ENCODE results near the gene CTNNA2.
A peak's percentile ranks its signal among the peaks of the same experiment; 100 is the strongest.

CTNNA2 gene

DNA sequence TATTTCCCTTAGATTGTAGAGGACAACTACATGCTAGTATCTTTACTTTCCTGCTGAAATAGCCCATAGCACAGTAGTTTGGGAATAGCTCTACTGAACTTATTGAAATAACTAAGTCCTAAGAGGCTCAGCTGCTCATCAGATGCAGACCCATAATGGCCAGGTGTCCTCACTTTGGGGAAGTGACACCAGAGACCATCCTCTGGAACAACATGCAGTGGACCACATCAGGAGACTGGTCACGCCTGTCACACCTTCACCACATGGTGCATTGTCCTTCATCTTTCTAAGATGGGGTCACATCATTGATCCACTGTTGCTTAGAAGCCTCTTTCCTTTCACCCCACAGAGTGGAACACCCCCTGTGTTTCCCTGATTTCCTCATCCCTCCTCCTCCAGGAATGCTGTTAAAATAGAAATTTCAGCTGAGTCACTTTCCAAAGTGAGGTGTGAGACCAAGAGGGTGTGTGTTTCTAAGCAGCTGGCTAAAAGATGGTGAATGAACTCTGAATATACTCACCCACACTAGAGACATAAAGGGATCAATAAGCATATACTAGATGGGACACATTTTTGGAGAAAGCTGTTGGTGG, 1006.9 kb downstream of the CTNNA2 start:
- no peak for FAIRE-seq
- DNase-seq (ENCODE audit: low spot score), result no peak

DNA sequence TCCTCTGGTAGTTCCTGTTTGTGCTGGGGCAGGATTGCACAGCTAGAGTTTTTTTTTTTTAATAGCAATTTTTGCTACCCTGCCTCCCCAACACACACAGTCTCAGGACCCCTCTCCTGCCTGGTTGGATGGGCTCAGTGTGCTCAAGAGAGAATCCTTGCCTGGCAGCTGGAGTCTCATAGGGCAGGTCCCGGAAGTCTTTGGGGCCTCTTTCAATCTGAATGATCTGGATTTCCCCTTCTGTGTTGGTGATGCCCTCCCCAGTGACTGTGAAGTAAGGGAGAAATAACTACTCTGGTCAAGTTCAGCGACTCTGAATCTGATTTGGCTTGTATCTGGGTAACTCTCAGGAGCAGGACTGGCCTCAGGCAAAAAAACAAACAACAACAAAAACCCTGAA, 1012.3 kb downstream of the CTNNA2 start:
- FAIRE-seq (no peak), DNase-seq (ENCODE audit: low spot score) (no peak)

DNA sequence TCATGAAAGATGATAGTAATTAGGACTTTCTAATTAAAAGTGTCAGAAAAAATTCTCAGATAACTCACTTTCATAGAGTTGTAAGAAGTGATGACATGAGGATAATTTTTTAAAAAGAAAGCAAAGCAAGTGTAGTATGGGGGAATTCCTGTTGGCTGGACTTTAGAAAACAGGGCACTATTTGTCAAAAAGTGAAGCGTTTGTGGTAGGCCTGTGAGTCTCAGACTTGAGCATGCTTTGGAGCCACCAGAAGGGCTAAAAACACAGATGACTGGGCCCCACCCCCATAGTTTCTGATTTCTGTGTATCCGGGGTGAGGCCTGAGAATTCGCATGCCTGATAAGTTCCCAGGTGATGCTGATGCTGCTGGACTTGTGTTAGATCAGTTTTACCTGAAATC, 1014.3 kb downstream of the CTNNA2 start:
- no peak for FAIRE-seq
- no peak for DNase-seq (ENCODE audit: low spot score)

DNA sequence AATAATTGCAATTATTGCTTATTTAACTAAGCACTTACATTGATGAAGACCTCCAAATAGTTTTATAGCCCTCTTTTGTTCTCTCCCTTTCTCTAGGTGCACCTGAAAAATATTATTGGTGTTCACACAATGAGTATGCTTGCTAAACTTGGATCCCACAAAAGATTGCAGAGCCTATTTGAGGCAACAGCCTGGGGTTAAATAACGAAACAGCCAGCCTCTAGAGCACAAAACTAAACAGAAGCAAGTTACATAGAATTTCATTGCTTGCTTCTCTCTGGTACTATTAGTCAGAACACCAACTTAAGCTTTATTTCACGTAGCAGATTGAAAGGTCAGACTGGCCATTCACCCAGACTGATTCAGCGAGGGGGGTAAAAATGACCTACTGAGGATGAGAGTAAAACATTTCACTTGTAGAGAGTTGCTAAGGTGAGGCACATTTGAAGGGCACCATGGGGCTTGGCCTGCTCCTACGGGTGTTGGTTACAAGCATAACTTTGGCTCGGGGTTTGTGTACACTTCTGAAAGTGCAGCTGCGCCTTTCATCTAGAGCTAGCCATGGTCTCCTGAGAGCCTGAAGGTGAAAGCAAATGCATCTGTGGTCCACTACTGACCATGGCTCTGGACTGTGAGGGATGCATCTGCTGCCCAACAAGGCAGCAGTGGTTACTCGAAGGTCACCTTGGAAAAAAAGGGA, 1016.8 kb downstream of the CTNNA2 start:
- no peak for FAIRE-seq
- no peak for DNase-seq (ENCODE audit: low spot score)

DNA sequence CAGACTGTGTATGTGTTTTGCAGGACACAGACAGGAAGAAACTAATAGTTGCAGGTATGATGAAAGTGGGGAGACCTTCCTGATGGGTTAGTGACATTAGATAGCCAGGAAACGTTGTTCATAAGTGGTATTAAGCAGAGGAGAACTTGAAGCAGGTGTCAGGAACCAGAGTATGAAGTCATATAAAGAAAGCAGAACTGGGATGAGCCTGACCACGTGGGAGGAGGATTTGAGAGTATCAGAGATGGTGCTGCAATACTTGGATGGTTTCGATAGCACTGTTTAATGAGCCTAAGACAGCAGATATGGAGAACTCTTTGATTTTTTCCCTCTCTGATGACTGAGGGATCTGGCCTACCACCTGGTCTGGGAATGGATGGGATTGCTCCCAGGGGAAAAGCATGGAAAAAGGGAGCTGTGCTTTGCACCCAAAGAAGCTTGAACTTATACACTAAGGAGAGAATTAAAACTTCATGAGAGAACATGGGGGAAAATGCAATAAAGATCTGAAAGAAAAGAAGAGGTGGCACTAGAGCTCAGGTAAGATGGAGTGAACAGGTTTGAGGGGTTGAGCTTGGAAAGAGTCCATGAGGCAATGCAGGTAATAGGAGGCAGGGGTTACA, 1017.7 kb downstream of the CTNNA2 start:
- DNase-seq (ENCODE audit: low spot score), result no peak
- FAIRE-seq, result no peak

DNA sequence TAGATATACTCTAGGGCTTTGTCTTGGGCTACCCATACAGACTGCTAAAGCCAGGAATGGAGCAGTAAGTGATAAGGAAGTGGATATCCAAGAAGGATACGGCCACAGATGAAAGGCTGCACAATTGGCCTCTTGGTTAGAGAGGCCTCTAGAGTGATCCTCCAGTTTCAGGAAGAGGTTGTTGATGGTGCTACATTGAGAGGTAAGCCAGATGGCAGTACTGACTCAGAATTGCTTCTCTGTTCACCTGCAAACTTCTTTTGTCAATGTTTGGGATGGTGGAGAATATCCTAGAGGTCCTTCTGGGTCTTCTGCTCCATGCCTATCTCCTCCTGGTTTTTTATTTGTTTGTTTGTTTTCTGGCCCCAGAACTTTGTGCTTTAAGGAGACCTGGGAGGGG, 1018.5 kb downstream of the CTNNA2 start:
- no peak for DNase-seq (ENCODE audit: low spot score)
- no peak for FAIRE-seq

DNA sequence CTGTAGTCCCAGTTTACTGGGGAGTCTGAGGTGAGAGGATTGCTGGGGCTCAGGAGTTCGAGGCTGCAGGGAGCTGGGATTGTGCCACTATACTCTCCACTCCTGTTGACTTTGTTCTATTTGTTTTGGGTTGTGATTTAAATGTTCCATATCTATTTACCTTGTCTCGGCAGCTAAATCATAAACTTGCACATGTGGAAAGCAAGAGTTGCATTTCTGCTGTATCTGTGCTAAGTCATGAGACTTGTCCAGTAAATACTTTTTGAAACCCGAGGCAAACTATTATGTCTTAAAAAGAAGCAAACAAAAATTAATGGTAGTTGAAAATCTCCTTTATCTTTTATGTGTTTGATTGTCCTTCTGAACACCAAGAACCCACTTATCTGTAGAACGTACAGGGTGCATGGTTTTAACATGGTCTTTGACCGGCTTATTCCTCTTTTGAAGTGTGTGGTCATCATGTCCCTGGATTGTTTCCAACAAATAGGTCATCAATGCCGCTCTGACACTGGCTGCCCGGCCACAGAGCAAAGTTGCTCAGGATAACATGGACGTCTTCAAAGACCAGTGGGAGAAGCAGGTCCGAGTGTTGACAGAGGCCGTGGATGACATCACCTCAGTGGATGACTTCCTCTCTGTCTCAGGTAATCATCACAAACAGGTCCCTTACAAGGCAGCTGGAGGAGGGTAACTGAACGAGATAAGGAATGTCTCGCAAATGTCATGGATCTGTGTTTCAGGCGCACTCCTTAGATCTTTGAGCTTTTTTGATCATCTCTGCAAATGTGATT, 1032.8 kb downstream of the CTNNA2 start:
- no peak for DNase-seq (ENCODE audit: low spot score)
- no peak for FAIRE-seq

DNA sequence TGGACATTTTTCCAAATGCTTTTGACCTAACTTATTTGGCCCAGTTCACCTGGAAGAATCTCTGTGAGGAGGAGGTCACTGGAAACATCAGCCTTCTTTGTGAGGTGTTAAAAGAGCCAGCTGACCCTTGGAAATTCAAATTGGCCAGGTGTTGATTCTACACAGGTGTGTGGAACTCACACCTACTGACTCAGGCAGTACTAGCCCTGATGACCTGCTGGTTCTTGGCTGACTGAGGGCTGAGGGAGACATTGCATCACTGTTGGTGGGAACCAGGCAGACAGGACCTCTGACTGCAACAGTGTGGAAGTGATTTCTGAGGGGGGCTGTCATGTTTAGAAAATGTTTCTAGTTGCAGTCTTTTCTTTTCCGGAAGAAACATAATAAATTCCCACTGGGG, 1033.9 kb downstream of the CTNNA2 start:
- no peak for DNase-seq (ENCODE audit: low spot score)
- FAIRE-seq, result no peak

DNA sequence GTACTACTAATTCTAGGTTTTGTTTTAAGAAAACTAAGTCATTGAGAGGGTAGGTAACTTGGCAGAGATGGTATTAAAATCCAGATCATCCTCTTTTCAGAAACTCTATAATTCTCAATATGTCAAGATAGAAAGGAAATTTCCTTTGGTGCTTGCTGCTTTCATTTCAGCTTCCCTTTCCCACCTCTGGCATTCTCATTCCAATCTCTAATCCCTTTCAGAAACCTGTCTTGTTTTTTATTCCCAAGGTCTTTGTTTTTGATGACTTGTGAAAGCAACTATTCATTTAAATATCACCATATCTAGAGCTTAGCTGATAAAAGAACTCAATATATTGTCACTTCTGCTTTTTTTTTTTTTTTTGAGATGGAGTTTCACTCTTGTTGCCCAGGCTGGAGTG, 1034.5 kb downstream of the CTNNA2 start:
- FAIRE-seq (no peak), DNase-seq (ENCODE audit: low spot score) (no peak)

DNA sequence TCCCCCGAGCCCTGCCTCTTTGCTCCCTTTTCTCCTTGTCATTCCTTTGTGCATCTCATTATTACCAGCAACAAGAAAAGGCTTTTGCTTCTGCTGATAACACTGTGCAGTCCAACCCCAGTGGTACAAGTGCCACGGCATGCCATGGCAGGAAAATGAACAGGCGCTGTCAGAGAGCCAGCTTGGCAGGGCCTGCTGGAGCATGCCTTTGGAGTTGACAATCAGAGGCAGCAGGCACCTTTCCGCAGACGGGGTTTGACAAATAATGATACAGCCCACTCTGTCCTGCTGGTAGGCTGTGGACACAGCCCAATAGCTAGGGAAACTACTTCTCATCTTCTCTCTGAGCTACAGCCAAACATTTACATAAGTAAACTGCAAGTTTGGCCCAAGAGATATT, 1035.6 kb downstream of the CTNNA2 start:
- DNase-seq (ENCODE audit: low spot score) (no peak), FAIRE-seq (no peak)

DNA sequence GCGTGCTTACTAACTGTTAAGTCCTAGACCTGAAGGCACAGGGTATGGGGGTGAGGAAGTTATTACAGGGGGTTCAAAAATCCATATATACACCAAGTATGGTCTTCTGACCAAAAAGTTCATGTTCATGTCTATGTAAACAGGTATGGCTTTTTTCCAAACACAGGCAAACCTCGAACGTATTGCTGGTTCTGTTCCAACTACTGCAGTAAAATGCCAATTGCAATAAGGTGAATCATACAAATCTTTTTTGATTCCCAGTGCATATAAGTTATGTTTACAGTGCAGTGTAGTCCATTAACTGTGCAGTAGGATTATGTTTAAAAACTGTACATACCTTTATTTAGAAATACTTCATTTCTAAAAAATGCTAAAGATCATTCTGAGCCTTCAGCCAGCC, 1037.0 kb downstream of the CTNNA2 start:
- DNase-seq (ENCODE audit: low spot score), result no peak
- no peak for FAIRE-seq

DNA sequence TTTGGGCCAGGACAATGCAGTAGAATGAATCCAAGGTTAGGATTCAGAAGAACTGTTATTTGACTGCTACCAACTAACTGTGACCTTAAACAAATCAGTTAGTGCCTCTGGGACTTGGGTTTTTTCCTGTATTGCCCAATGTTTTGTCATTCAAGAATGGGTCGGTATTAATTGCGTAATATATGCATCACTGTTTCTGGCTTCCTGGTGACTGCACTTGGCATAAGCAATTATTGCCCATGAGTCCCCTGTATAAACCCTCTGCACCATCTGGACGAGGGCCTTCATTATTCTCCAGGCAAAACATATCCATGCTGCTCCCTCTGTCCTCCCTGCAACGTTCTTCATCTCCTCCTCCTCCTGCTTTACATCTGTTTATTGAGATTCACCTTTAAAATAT, 1047.5 kb downstream of the CTNNA2 start:
- DNase-seq (ENCODE audit: low spot score) (no peak), FAIRE-seq (no peak)

DNA sequence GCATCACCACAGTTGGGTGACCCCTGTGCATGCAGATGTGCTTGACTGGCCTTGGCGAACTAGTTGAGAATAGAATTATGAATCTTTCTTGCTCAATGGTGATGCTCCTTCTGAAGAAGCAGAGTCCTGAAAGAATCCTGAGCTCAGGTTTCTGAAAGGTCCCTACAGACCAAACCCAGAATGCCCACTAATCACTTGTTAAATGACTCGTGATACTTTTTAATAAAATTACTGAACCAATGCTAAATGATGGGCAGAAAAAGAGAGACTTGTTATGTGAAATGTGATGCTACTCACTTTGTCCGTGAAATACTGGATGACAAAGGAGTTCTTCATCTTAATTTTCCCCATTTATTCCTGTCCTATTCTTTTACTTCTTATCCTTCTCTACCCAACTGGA, 1055.2 kb downstream of the CTNNA2 start:
- no peak for FAIRE-seq

DNA sequence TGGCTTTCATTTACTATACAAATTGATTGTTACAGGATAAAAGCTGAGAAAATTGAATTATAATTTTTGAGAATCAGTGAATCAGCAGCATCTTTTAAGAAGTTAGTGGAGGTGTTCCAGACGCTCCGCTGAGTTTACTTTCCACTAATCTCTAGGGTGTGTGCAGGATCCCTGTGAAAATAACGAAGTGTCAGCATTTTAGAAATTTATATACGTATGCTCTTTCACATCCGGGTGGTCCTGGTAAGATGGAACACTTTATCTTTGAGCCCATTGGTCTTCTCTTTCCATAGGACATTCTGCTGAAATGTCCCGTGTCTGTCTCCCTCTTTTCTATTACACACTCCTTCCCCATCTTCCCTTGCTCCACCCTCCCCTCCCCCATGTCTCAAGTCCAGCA, 1060.3 kb downstream of the CTNNA2 start:
- no peak for DNase-seq (ENCODE audit: low spot score)
- no peak for FAIRE-seq

More for the DNA sequence above, 1055.2 kb downstream of the CTNNA2 start:
- DNase-seq (ENCODE audit: low spot score), result no peak

DNA sequence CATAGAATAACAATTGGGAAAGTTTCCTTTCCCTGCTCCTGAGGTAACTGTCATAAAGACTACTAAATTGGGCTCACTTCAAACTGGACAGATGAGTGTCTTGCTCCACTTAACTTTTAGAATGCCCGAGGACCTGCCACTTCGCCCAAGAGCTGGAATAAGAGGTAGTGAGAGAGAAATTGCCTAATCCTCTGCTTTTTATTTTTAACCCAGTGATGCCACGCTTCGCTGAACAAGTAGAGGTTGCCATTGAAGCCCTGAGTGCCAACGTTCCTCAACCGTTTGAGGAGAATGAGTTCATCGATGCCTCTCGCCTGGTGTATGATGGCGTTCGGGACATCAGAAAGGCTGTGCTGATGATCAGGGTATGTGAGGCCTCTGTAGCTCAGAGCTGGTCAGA, 1061.1 kb downstream of the CTNNA2 start:
- FAIRE-seq (no peak), DNase-seq (ENCODE audit: low spot score) (no peak)

DNA sequence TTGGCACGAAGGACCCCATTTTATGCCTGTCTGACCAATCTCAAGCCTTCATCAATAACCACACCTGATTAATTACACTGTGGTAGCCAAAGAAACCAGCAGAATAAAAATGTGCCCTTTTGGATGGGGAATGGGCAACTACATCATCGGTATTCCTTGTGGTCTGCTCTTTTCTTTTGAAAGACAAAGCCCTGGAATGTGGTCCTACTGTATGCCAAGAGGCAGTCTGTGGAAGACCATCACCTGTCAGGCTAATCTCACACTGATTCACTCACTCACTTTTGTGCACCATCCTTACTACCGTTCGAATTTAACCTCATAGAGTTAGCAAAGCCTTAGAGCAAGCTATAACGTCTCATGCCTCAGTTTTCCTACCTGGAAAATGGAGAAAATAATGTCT, 1066.9 kb downstream of the CTNNA2 start:
- DNase-seq (ENCODE audit: low spot score), result no peak
- FAIRE-seq, result no peak

DNA sequence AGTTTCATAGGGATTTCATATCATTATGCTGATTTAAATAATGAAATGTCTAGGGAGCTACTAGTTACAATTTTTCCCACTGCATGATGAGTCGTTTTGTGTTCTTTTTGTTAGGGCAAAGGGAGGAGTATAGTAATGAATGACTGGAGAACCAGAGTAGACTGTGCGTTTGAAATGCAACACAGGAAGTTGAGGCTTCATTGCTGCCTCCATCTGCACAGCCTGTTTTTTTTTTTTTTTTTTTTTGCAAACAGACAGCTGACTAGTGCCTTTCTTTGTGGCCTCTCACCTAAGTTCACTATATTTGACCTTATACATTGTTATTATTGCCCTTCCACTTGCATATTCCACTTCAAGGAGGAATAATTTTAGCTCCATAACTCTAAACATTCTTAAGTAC, 1078.4 kb downstream of the CTNNA2 start:
- DNase-seq (ENCODE audit: low spot score) (no peak), FAIRE-seq (no peak)

DNA sequence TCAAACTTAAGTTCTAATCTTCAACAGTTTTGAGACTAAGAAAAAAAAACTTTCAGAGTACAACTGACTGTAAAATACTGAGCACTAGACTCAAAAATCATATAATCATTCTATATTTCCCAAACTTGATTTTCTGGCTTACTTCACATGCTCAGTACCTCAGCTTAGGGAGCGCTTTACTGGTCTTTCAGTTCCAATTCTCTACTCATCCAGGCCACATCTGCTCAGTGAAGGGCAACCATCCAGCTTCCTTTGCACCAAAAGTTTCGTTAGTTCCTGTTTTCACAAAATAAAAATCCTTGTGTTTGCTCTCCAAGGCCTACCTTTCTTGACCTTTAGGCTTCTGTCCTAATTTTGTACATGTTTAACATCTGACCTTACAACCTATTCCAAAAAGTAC, 1079.3 kb downstream of the CTNNA2 start:
- no peak for FAIRE-seq
- DNase-seq (ENCODE audit: low spot score), result no peak

DNA sequence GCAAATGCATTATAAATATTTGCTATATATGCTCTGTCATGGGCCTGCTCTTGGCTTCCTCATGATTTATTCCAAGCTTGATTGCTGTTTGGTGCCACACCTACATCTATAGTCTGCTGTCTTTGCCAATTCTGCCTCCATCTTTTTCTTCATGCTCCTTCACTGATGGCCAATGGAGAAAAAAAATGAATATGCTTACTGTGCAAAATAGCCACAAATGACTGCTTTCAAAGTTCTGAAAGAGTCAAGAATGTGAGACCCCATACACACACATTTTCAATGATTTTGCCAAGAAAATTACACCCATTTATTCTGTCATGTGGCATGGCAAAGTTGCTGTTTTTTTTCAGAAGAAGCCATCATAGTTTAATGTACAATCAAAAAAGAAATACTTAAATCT, 1097.3 kb downstream of the CTNNA2 start:
- DNase-seq (ENCODE audit: low spot score) (no peak), FAIRE-seq (no peak)

DNA sequence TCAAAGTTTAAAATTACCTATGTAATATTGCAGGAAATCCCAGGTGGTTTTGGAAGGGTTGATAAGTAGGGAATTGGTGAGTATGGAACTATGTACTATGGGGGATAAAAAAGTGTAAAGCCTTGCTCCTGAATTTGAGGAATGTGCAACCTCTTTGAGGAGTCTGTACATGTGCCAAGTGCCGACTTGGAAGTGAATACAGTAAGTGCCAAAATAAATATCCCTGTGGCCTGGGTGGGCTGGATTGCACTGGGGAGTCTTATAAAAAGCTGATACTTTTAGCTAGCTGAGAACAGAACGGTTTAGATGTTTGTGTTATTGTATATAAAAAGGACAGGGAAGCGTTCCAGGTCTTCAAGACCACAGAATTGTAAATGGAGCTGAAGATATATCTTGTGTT, 1108.8 kb downstream of the CTNNA2 start:
- DNase-seq (ENCODE audit: low spot score) (peak; percentile 4), FAIRE-seq (no peak)

DNA sequence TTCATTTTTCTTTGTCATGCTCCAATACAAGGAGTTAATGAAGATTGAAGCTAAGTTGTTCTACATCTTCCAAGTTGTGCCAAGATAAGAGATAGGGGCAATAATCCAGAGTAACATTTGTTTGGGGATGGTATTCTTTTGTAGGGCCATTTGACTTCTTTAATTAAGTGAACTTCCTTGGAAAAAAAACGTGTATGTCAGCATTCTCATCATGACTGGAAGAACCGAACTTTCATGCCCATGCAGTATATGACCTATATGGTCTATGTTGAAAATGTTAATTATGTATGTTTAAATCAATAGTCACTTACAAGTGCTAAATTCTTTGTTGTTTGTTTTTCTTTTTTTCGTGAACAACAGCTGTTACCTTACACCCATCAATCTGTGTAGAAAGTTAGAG, 1111.2 kb downstream of the CTNNA2 start:
- no peak for DNase-seq (ENCODE audit: low spot score)
- no peak for FAIRE-seq

DNA sequence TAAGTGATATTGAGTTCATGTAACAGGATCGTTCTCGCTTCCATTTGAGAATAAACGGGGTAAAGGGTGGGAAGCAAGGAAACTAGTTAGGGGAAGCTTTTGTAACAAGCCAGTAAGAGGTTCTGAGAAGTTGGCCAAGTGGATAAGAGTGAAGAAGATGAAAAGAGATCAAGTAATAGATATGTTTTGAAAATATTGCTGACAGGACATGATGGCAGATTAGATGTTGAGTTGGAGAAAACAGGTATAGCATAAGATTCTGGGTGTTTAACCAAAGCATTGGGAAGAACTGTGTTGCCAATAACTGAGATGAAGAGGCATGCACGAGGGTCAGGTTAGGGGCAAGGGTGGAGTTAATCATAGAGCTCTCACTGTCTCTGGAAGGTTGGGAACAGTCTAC, 1121.7 kb downstream of the CTNNA2 start:
- no peak for DNase-seq (ENCODE audit: low spot score)
- no peak for FAIRE-seq
